GM21360 (cell line): ENCODE results near the gene MRPL36.

Source experiments
- ATAC-seq: cut with Tn5 transposase; IDR thresholded peaks from one replicate; pipeline ENCODE4 v1.9.1; 2021; ENCODE audit warnings: mild to moderate bottlenecking, moderate library complexity; ENCODE audit not compliant: unreplicated experiment

The MRPL36 gene

GRCh38 chr5:1751026-1751863, 48.4 kb downstream of the MRPL36 start:
- ATAC-seq: no peak

DNA sequence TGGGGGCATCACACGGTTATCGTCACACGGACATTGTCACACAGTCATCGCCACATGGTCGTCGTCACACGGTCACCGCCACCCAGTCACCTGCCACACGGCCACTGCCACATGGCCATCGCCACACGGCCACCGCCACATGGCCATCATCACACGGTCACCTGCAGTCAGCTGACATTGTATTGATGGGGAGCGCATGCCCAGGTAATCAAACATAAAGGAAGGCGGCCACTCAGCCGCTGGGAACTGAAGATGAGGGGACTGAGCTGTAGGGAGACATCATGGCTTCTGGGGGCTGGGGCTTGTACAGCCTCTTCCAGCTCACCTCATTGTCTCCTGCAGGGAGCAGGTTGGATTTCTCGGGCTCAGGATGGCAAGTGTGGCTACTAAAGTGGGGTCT, 49.2 kb downstream of the MRPL36 start:
- ATAC-seq: no peak

DNA sequence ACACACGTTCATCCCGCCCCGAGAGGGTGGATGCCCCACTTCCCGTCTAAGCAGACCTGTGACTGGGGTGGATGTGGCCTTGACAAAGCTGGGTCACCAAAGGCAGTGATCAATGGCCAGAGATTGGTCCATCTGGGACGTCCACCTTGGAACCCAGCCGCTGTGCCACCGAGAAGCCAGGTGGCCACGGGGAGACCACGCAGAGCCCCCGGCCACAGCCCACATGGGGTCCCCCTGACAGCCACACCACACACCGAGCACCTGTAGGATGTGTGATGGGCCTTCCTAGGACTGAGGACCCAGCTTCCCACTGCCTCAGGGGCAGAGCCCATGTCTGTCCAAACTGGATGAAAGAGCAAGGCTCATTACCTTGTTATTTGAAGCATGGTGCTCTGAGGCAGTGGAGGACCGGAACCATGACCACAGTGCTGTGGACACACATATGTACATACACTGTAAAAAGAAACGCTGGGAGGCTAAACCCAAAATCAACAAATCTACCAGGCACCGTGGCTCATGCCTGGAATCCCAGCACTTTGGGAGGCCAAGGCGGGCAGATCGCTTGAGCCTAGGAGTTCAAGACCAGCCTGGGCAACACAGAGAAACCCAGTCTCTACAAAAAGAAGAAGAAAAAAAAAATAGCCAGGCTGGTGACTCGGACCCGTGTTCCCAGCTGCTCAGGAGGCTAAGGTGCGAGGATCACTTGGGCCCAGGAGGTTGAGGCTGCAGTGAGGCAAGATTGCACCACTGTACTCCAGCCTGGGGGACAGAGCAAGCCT, 50.1 kb downstream of the MRPL36 start:
- no peak for ATAC-seq

DNA sequence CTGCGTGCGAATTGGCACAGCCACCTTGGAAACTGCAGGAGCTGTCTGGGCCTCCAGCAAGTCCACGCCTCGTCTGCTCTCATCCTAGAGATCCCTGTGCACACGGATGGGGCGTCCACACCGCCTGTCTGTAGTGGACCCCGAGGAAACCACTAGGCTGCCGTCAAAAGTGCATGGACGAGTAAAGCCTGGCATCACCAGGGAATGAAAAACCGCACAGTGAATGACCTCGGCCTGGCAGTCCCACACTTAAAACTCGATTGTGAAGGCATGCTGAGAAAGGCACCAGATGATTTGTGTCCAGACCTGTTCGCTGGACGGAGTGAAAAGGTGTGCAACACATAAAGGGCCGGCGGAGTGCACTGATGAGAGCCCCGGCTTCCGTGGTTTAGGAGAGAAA, 50.8 kb downstream of the MRPL36 start:
- ATAC-seq: no peak
